GM12878 (cell line): ENCODE results near the gene MAGEB17.

ENCODE experiments used
- CHD2 ChIP-seq: IDR thresholded peaks from 2 replicates; pipeline ENCODE4 v1.6.1; 2011; ENCODE audit warnings: low read depth, low read length, improper control_type of control experiment, borderline replicate concordance
- CTCF ChIP-seq, 3 experiments: IDR thresholded peaks in 2 of 3; conservative IDR thresholded peaks in 1 of 3; 2 replicates each; pipeline ENCODE4 v1.5.1; 2011; ENCODE audit warnings: low read depth in 3 of 3, low read length in 3 of 3, mild to moderate bottlenecking in 3 of 3, control low read depth in 2 of 3, moderate library complexity in 2 of 3, inconsistent platforms in 1 of 3, mixed read lengths in 1 of 3; ENCODE audit not compliant: control insufficient read depth in 2 of 3, insufficient read depth in 1 of 3; ENCODE audit errors: extremely low read depth in 1 of 3
- EZH2 ChIP-seq: IDR thresholded peaks from 2 replicates; pipeline ENCODE4 v1.6.1; 2012; ENCODE audit warnings: low read depth, mild to moderate bottlenecking, control low read depth, inconsistent platforms, low read length, borderline replicate concordance; ENCODE audit not compliant: control insufficient read depth
- JUND ChIP-seq: IDR thresholded peaks from 2 replicates; pipeline ENCODE4 v1.6.1; 2012; ENCODE audit warnings: low read depth, mild to moderate bottlenecking, low read length, improper control_type of control experiment, moderate library complexity
- MXI1 ChIP-seq: fragments of 150-350 bp; IDR thresholded peaks from 2 replicates; pipeline ENCODE4 v1.6.1; 2011; ENCODE audit warnings: low read depth, mild to moderate bottlenecking, inconsistent platforms, low read length, improper control_type of control experiment
- NBN ChIP-seq: fragments of 450-650 bp; IDR thresholded peaks from 2 replicates; pipeline ENCODE4 v1.6.1; 2016
- PKNOX1 ChIP-seq: fragments of 450-650 bp; IDR thresholded peaks from 2 replicates; pipeline ENCODE4 v1.6.1; 2016; ENCODE audit warnings: mild to moderate bottlenecking
- RCOR1 ChIP-seq: conservative IDR thresholded peaks from 2 replicates; pipeline ENCODE4 v1.6.1; 2012; ENCODE audit warnings: low read depth, low read length, improper control_type of control experiment
- RFX5 ChIP-seq: IDR thresholded peaks from 2 replicates; pipeline ENCODE4 v1.6.1; 2011; ENCODE audit warnings: low read depth, low read length, improper control_type of control experiment
- SMC3 ChIP-seq: IDR thresholded peaks from 2 replicates; pipeline ENCODE4 v1.6.1; 2011; ENCODE audit warnings: low read length, improper control_type of control experiment, borderline replicate concordance

GRCh38 chrX:16191605-16192004, 24.3 kb downstream of the MAGEB17 start:
- TF ChIP-seq CTCF (IDR thresholded peaks at IDR 0.05 in 2 of 3, conservative IDR thresholded peaks at IDR 0.05 in 1 of 3; ENCODE audit: control insufficient read depth in 2 of 3, extremely low read depth in 1 of 3, insufficient read depth in 1 of 3, low read depth in 3 of 3, low read length in 3 of 3): no peak
- no peak for TF ChIP-seq MXI1
- TF ChIP-seq RCOR1: no peak
- TF ChIP-seq EZH2: no peak
- no peak for TF ChIP-seq SMC3
- no peak for TF ChIP-seq PKNOX1
- TF ChIP-seq JUND: no peak
- TF ChIP-seq RFX5: no peak
- no peak for TF ChIP-seq NBN
- TF ChIP-seq CHD2: no peak
